Prostate gland (tissue), 2 donors: ENCODE results near the gene SPTA1.

ENCODE experiments used
- POLR2AphosphoS5 ChIP-seq: sonication (generic); formaldehyde crosslinking; IDR thresholded peaks from one replicate; pipeline ENCODE4 v1.6.1; 2017; ENCODE audit warnings: antibody characterized with exemption
- TF ChIP-seq, protein P1 (sequence below), 4 experiments: fragments of 200-600 bp in 2 of 4; fragments of 450-650 bp in 2 of 4; sonication (generic) in 2 of 4; IDR thresholded peaks; 1 replicate in 3 of 4; 2 replicates in 1 of 4; pipeline ENCODE4 v1.5.1; 2016 to 2019; ENCODE audit warnings: antibody characterized with exemption in 4 of 4, mild to moderate bottlenecking in 2 of 4, moderate library complexity in 2 of 4

GRCh38 chr1:158720620-158721019, 34.1 kb upstream of the SPTA1 start, which contains the start of gene OR6K3:
- TF ChIP-seq, protein P1, sequence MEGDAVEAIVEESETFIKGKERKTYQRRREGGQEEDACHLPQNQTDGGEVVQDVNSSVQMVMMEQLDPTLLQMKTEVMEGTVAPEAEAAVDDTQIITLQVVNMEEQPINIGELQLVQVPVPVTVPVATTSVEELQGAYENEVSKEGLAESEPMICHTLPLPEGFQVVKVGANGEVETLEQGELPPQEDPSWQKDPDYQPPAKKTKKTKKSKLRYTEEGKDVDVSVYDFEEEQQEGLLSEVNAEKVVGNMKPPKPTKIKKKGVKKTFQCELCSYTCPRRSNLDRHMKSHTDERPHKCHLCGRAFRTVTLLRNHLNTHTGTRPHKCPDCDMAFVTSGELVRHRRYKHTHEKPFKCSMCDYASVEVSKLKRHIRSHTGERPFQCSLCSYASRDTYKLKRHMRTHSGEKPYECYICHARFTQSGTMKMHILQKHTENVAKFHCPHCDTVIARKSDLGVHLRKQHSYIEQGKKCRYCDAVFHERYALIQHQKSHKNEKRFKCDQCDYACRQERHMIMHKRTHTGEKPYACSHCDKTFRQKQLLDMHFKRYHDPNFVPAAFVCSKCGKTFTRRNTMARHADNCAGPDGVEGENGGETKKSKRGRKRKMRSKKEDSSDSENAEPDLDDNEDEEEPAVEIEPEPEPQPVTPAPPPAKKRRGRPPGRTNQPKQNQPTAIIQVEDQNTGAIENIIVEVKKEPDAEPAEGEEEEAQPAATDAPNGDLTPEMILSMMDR (IDR thresholded peaks at IDR 0.05), result no peak
- no peak for TF ChIP-seq POLR2AphosphoS5
